22Rv1 (cell line): ENCODE measurements around the gene ITPR1.

ENCODE experiments used
- ZFX ChIP-seq: fragments of 450-650 bp; IDR thresholded peaks from 2 replicates; pipeline ENCODE4 v1.6.1; 2017; ENCODE audit warnings: antibody characterized with exemption, borderline replicate concordance
- TF ChIP-seq, protein P1 (sequence below): fragments of 450-650 bp; IDR thresholded peaks from 2 replicates; pipeline ENCODE4 v1.5.1; 2017; ENCODE audit warnings: mild to moderate bottlenecking

DNA sequence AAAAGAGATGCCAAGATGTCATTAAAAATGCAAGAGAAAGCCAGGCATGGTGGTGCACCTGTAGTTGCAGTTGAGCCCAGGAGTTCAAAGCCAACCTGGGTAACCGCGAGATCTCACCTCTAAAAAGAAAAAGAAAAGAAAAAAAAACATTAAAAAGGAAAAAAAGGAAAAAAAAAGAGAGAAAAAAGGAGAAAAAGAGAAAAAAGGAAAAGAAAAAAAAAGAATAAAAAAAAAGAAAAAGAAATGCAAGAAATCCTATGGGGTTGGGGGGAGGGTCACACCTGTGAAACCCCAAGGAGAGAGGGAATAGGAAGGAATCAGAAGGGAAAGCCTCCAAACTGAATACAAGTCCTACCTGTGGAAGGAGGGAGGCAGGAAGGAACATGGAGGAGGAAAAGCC is 20.8 kb upstream of the ITPR1 start:
- TF ChIP-seq, protein P1, sequence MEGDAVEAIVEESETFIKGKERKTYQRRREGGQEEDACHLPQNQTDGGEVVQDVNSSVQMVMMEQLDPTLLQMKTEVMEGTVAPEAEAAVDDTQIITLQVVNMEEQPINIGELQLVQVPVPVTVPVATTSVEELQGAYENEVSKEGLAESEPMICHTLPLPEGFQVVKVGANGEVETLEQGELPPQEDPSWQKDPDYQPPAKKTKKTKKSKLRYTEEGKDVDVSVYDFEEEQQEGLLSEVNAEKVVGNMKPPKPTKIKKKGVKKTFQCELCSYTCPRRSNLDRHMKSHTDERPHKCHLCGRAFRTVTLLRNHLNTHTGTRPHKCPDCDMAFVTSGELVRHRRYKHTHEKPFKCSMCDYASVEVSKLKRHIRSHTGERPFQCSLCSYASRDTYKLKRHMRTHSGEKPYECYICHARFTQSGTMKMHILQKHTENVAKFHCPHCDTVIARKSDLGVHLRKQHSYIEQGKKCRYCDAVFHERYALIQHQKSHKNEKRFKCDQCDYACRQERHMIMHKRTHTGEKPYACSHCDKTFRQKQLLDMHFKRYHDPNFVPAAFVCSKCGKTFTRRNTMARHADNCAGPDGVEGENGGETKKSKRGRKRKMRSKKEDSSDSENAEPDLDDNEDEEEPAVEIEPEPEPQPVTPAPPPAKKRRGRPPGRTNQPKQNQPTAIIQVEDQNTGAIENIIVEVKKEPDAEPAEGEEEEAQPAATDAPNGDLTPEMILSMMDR: no peak
- TF ChIP-seq ZFX: no peak
